Parathyroid adenoma (tissue), 2 donors: ENCODE measurements around the gene DLGAP3.

Source experiments
- H2AFZ ChIP-seq: fragments of 300-600 bp; sonication (generic); one replicate; pipeline ENCODE4 v1.7.0; 2017; ENCODE audit warnings: antibody characterized with exemption, mild to moderate bottlenecking
- H3K27ac ChIP-seq: fragments of 300-600 bp; sonication (generic); one replicate; pipeline ENCODE4 v1.7.0; 2017
- H3K27me3 ChIP-seq: fragments of 300-600 bp; sonication (generic); one replicate; pipeline ENCODE4 v1.7.0; 2017; ENCODE audit warnings: low read length; ENCODE audit not compliant: control insufficient read depth, insufficient read depth
- H3K36me3 ChIP-seq: fragments of 300-600 bp; sonication (generic); one replicate; pipeline ENCODE4 v1.7.0; 2017; ENCODE audit warnings: low read length; ENCODE audit not compliant: control insufficient read depth, insufficient read depth
- H3K4me1 ChIP-seq: fragments of 300-600 bp; sonication (generic); one replicate; pipeline ENCODE4 v1.7.0; 2017; ENCODE audit warnings: control low read depth
- H3K4me2 ChIP-seq: fragments of 300-600 bp; sonication (generic); one replicate; pipeline ENCODE4 v1.7.0; 2017; ENCODE audit warnings: low read length
- H3K4me3 ChIP-seq: fragments of 300-600 bp; sonication (generic); one replicate; pipeline ENCODE4 v1.7.0; 2017; ENCODE audit warnings: low read depth, low read length
- H3K79me2 ChIP-seq: fragments of 300-600 bp; sonication (generic); one replicate; pipeline ENCODE4 v1.7.0; 2017; ENCODE audit warnings: control low read depth
- H3K9ac ChIP-seq: fragments of 300-600 bp; sonication (generic); one replicate; pipeline ENCODE4 v1.7.0; 2017; ENCODE audit warnings: mild to moderate bottlenecking
- H3K9me3 ChIP-seq: fragments of 300-600 bp; sonication (generic); one replicate; pipeline ENCODE4 v1.7.0; 2017; ENCODE audit warnings: low read length; ENCODE audit not compliant: control insufficient read depth
- TF ChIP-seq, protein P1 (sequence below): fragments of 300-600 bp; sonication (generic); IDR thresholded peaks from one replicate; pipeline ENCODE4 v1.7.0; 2017; ENCODE audit warnings: antibody characterized with exemption, mild to moderate bottlenecking
- donor health status: primary hyperparathyroidism.

DLGAP3 gene

DNA sequence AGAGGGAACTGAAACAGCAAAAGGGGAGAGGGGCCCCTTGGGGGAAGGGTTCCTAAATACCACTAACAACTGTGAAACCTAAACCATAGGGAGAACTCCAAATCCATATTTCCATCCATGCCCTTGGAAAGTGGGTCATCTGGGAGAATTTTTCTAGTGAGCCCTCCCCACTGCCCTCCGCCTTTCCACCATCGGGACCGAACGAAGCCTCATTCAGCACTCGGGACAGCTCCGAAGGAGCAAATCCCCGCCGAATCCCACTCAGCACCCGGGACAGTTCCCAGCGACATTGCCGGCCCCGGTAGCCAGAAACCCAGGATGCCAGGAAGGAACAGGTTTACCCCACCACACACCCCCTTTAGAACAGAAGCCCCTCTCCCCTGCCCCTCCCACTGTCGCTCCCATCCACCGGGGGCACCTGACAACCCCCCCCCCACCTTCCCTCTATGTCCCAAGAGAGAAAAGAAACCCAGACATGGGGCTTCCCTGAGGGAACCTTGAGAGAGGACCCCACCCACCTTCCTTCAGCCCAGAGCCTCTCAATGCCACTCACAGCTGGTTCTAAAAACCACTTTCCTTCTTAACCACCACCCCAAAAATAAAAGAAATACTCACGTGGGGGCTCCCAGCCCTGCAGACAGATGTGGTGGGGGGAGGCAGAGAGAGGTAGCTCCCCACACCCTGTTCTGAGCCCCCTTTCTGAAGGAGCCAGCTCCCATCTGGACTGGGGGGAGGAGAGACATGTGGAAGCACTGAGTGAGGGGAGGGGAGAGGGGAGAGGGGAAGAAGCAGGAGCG lies 4.5 kb downstream of the DLGAP3 start:
- no peak overlapping the region for H2AFZ ChIP-seq
- TF ChIP-seq, protein P1, sequence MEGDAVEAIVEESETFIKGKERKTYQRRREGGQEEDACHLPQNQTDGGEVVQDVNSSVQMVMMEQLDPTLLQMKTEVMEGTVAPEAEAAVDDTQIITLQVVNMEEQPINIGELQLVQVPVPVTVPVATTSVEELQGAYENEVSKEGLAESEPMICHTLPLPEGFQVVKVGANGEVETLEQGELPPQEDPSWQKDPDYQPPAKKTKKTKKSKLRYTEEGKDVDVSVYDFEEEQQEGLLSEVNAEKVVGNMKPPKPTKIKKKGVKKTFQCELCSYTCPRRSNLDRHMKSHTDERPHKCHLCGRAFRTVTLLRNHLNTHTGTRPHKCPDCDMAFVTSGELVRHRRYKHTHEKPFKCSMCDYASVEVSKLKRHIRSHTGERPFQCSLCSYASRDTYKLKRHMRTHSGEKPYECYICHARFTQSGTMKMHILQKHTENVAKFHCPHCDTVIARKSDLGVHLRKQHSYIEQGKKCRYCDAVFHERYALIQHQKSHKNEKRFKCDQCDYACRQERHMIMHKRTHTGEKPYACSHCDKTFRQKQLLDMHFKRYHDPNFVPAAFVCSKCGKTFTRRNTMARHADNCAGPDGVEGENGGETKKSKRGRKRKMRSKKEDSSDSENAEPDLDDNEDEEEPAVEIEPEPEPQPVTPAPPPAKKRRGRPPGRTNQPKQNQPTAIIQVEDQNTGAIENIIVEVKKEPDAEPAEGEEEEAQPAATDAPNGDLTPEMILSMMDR, result no peak
- H3K27me3 ChIP-seq, result peaks cover 9% of the 10 kb centered on the region
- no peak overlapping the region for H3K9ac ChIP-seq
- H3K9me3 ChIP-seq, result no peaks in the 10 kb centered on the region
- no peaks in the 10 kb centered on the region for H3K36me3 ChIP-seq
- no peaks in the 10 kb centered on the region for H3K79me2 ChIP-seq
- no peak overlapping the region for H3K4me2 ChIP-seq
- peaks cover 2% of the 10 kb centered on the region for H3K4me1 ChIP-seq
- no peak overlapping the region for H3K27ac ChIP-seq
- H3K4me3 ChIP-seq, result no peak overlapping the region

DNA sequence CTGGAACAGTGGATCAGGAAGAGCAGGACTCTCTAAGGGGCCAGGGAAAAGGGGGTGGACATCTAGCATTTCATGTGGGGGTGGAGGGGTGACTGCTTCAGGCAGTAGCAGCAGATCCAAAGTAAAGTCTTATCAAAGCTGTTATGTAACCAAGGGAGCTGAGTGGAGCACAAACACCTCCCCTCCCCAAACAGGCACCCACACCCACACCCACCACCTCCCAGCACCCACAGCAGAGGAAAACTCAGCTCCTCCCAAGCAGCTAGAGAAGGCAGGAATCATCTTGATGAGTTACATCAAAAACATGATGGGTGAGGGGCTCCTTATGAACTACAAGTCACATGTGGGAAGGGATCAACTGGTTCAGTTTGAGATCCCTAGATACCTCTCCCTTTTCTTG lies 6.0 kb downstream of the DLGAP3 start:
- Histone ChIP-seq H3K79me2 (no peaks in the 10 kb centered on the region), H3K4me3 (no peak overlapping the region), H3K4me2 (no peak overlapping the region), H3K27ac (no peak overlapping the region), H3K4me1 (peaks cover 7% of the 10 kb centered on the region), H3K36me3 (no peaks in the 10 kb centered on the region), H3K9me3 (no peaks in the 10 kb centered on the region), H3K27me3 (peaks cover 4% of the 10 kb centered on the region), H2AFZ (no peak overlapping the region), H3K9ac (no peak overlapping the region)
- TF ChIP-seq, protein P1, result no peak

GRCh38 chr1:34918977-34919561 lies 10.4 kb downstream of the DLGAP3 start:
- no peak overlapping the region for H3K4me3 ChIP-seq
- H3K9me3 ChIP-seq, result no peaks in the 10 kb centered on the region
- no peaks in the 10 kb centered on the region for H3K36me3 ChIP-seq
- H3K27me3 ChIP-seq, result no peaks in the 10 kb centered on the region
- no peak overlapping the region for H3K4me2 ChIP-seq
- H2AFZ ChIP-seq, result no peak overlapping the region
- no peak overlapping the region for H3K9ac ChIP-seq
- no peak overlapping the region for H3K27ac ChIP-seq
- no peaks in the 10 kb centered on the region for H3K79me2 ChIP-seq
- TF ChIP-seq, protein P1, result no peak
- peaks cover 5% of the 10 kb centered on the region for H3K4me1 ChIP-seq

DNA sequence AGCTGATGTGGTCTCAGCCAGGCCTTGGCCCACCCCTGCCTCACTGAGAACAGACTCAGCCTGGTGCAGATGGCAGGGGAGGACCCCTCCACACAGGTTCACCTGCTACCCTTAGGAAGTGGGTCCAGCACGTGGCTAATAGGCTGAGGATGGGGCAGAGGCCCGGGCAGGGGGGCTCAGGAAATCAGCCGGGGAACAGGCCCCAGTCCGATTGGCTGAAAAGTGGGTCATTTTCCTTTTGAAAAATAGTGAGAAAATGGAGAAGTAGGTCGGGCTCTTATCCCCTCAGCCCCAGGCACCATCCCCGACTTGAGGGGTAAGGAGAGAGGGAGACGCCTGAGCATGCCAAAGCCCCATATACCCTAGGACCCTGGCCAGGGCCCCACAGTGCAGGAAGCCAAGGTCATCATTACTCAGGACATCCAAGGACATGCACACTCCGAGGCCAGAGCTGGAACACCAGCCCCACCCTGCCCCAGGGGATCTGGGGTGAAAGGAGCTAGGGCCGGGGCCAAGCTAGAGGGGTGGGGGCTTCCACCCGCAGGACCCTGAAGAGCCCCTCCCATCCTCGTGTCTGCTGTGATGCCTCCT lies 11.0 kb downstream of the DLGAP3 start:
- H3K4me2 ChIP-seq, result no peak overlapping the region
- no peak overlapping the region for H2AFZ ChIP-seq
- no peaks in the 10 kb centered on the region for H3K9me3 ChIP-seq
- H3K27ac ChIP-seq, result no peak overlapping the region
- peaks cover 5% of the 10 kb centered on the region for H3K4me1 ChIP-seq
- H3K9ac ChIP-seq, result no peak overlapping the region
- no peaks in the 10 kb centered on the region for H3K27me3 ChIP-seq
- no peaks in the 10 kb centered on the region for H3K79me2 ChIP-seq
- H3K4me3 ChIP-seq, result no peak overlapping the region
- TF ChIP-seq, protein P1, result no peak
- no peaks in the 10 kb centered on the region for H3K36me3 ChIP-seq
